NB4 (cell line): ENCODE measurements around the gene CCIN.

Source experiments
- CTCF ChIP-seq: IDR thresholded peaks from one replicate; pipeline ENCODE4 v1.5.1; 2012; ENCODE audit warnings: low read depth, low read length
- MYC ChIP-seq: IDR thresholded peaks from 2 replicates; pipeline ENCODE4 v1.6.1; 2011; ENCODE audit warnings: low read depth, low read length
- POLR2A ChIP-seq: IDR thresholded peaks from 2 replicates; pipeline ENCODE4 v1.6.1; 2011; ENCODE audit warnings: mild to moderate bottlenecking; ENCODE audit not compliant: insufficient read length; ENCODE audit errors: extremely low read depth

- no peak for TF ChIP-seq CTCF
- TF ChIP-seq MYC, result peak; percentile 79
- peak; percentile 66 for TF ChIP-seq POLR2A
These were observed 17.6 kb upstream of the CCIN start for GRCh38 chr9:36151316-36152210.
